Lower leg skin (tissue), 4 donors: ENCODE measurements around the gene VIM. TPM values are rescaled to one million over a fixed set of nuclear protein-coding genes. Genes with fewer than 3 reads are reported as not detected.

Source experiments
- DNase-seq, 2 donors: peaks; one replicate each; pipeline ENCODE4 v3.0.0-alpha.2; 2019; ENCODE audit warnings: low spot score in 2 of 2
- H3K4me3 ChIP-seq: fragments of 200-600 bp; sonication (generic); 2 replicates; pipeline ENCODE4 v1.5.1; 2017; ENCODE audit warnings: mild to moderate bottlenecking, low read depth; ENCODE audit not compliant: poor library complexity, severe bottlenecking
- CTCF ChIP-seq, 3 donors: fragments of 450-650 bp; IDR thresholded peaks; one replicate each; pipeline ENCODE4 v1.5.1; 2016; ENCODE audit warnings: antibody characterized with exemption in 3 of 3, mild to moderate bottlenecking in 3 of 3, moderate library complexity in 2 of 3
- POLR2A ChIP-seq, 2 donors: fragments of 450-650 bp; IDR thresholded peaks; one replicate each; pipeline ENCODE4 v1.6.1; 2016 to 2017; ENCODE audit warnings: antibody characterized with exemption in 2 of 2, mild to moderate bottlenecking in 1 of 2, moderate library complexity in 1 of 2
- WGBS, 2 donors: methylation state at CpG; one replicate each; pipeline ENCODE4 v1.1.5; 2018; 5-methylcytosine and 5-hydroxymethylcytosine counted together
- intact Hi-C: fragments of 100-400 bp; cut with DNase I; formaldehyde crosslinking; loops from one replicate; pipeline ENCODE4 v1.15.0; 2023; ENCODE audit warnings: low total_unique reads
- total RNA-seq, 4 donors: library from RNA; depleted of rRNA; stranded (reverse); fragments of >200 nt; gene quantifications; one replicate each; pipeline ENCODE4 v1.1.0, GENCODE V29; 2016

Gene VIM
- total RNA-seq, 4 donors from 2014 or later, result 891 to 2,288 (median 1,243) TPM

GRCh38 chr10:17234431-17234945, 6.4 kb downstream of the VIM start:
- intact Hi-C loops, result no loop called here
- TF ChIP-seq POLR2A (IDR thresholded peaks at IDR 0.05), result no peak
- no peak for TF ChIP-seq CTCF (IDR thresholded peaks at IDR 0.05)
- no peak overlapping the region for H3K4me3 ChIP-seq
- DNase-seq, result no peak
- 67 to 71% methylated on average over 5 of the region's 5 CpGs for WGBS, 2 donors

DNA sequence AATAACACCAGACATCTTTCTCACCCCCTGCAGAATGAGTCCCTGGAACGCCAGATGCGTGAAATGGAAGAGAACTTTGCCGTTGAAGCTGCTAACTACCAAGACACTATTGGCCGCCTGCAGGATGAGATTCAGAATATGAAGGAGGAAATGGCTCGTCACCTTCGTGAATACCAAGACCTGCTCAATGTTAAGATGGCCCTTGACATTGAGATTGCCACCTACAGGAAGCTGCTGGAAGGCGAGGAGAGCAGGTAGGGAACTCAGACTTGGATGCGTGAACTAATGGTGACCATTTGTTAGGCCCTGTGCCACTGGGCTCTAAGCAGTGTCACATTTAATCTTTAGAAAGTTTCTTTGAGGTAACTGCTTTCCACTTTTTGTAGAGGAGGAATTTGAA, 7.1 kb downstream of the VIM start:
- H3K4me3 ChIP-seq, result no peak overlapping the region
- DNase-seq, result no peak
- 61% methylated on average over 8 of the region's 8 CpGs for WGBS, 2 donors
- intact Hi-C loops, result no loop called here
- no peak for TF ChIP-seq POLR2A (IDR thresholded peaks at IDR 0.05)
- no peak for TF ChIP-seq CTCF (IDR thresholded peaks at IDR 0.05)

DNA sequence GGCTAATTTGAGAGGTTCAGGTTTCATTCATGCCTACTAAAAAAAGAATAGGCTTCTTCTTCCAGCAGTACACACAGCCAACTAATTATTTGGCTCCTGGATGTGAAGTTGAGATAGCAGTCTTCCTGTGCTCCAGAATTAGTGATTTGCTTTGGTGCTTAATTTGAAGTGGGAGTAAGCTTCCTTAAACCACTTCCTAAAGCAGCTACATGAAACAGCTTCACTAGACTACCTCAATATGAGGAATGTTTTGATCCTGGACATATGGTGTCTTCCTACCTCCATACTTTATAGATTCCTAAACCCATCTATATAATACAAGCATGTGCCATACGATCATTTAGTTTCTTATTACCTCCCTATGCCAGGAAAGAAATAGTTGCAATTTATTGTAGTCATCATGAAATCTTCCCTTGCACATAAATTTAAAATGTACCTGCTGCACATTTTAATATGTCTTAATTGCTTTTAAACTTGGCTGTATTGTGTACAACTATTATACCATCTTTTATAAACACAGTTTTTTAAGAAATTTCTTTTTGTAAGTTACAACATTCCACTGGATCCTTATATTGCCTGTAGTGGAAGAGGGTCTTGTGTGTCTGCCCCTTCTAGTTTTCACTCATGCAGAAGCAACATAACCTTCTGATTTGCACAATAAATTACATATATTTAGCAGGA, 8.6 kb downstream of the VIM start:
- DNase-seq, result no peak
- no peak overlapping the region for H3K4me3 ChIP-seq
- 49% methylated on average over 1 of the region's 1 CpG for WGBS, 2 donors
- intact Hi-C loops, result no loop called here
- TF ChIP-seq CTCF (IDR thresholded peaks at IDR 0.05), result no peak
- TF ChIP-seq POLR2A (IDR thresholded peaks at IDR 0.05), result no peak

- intact Hi-C loops, result no loop called here
- DNase-seq, result no peak
Observed at GRCh38 chr10:17237149-17237527, 9.1 kb downstream of the VIM start.

GRCh38 chr10:17237915-17238444, 9.9 kb downstream of the VIM start:
- 69 to 72% methylated on average over 4 of the region's 4 CpGs for WGBS, 2 donors
- no peak overlapping the region for H3K4me3 ChIP-seq
- no peak for DNase-seq
- no peak for TF ChIP-seq CTCF (IDR thresholded peaks at IDR 0.05)
- no peak for TF ChIP-seq POLR2A (IDR thresholded peaks at IDR 0.05)
- intact Hi-C loops, result no loop called here

More at GRCh38 chr10:17237149-17237527, 9.1 kb downstream of the VIM start:
- no peak for TF ChIP-seq POLR2A (IDR thresholded peaks at IDR 0.05)
- no peak for TF ChIP-seq CTCF (IDR thresholded peaks at IDR 0.05)
- 65 to 70% methylated on average over 5 of the region's 5 CpGs for WGBS, 2 donors
- no peak overlapping the region for H3K4me3 ChIP-seq
